VCaP (cell line): ENCODE results near the gene UPK3A.
"Not testable (repeated sequence)": the region's sequence is repeated elsewhere in the genome, so short reads cannot be mapped to it uniquely, and the experiment has no call there.

Experiments used
- H3K27ac ChIP-seq: fragments of 450-650 bp; 2 replicates; pipeline ENCODE4 v1.5.1; 2017
- CTCF ChIP-seq: fragments of 450-650 bp; conservative IDR thresholded peaks from 2 replicates; pipeline ENCODE4 v1.5.1; 2017; ENCODE audit warnings: mild to moderate bottlenecking, moderate library complexity

UPK3A gene

GRCh38 chr22:45248832-45249561 is 35.8 kb upstream of the UPK3A start:
- no peak overlapping the region; the same call in 1 of the 2 replicates for H3K27ac ChIP-seq
- TF ChIP-seq CTCF: no peak

- no peak overlapping the region for H3K27ac ChIP-seq
- no peak for TF ChIP-seq CTCF
Measured at GRCh38 chr22:45251825-45252224, 32.9 kb upstream of the UPK3A start.

GRCh38 chr22:45253039-45253641 is 31.6 kb upstream of the UPK3A start:
- no peak for TF ChIP-seq CTCF
- H3K27ac ChIP-seq: no peak overlapping the region

GRCh38 chr22:45254388-45254787 is 30.4 kb upstream of the UPK3A start:
- no peak overlapping the region for H3K27ac ChIP-seq
- TF ChIP-seq CTCF: no peak

GRCh38 chr22:45254789-45255278 is 29.9 kb upstream of the UPK3A start:
- no peak for TF ChIP-seq CTCF
- H3K27ac ChIP-seq: no peak overlapping the region

- not testable (repeated sequence) for H3K27ac ChIP-seq
Measured at GRCh38 chr22:45257941-45258340, 26.8 kb upstream of the UPK3A start.

- TF ChIP-seq CTCF: no peak
Measured at GRCh38 chr22:45259754-45260394, 24.9 kb upstream of the UPK3A start.

GRCh38 chr22:45260395-45260759 is 24.4 kb upstream of the UPK3A start:
- H3K27ac ChIP-seq: not testable (repeated sequence)

More at GRCh38 chr22:45259754-45260394, 24.9 kb upstream of the UPK3A start:
- no peak overlapping the region for H3K27ac ChIP-seq
